AG09309 (cell line): Measurements from ENCODE around the gene B4GALT5.
"Not testable (repeated sequence)": the region's sequence is repeated elsewhere in the genome, so short reads cannot be mapped to it uniquely, and the experiment has no call there.

Experiments used
- DNase-seq: peaks from one replicate; pipeline ENCODE4 v3.0.0-alpha.2; 2010; ENCODE audit warnings: low read depth
- H3K4me3 ChIP-seq: 2 replicates; pipeline ENCODE4 v1.5.1; 2011; ENCODE audit warnings: mild to moderate bottlenecking, low read depth, low read length, moderate library complexity; ENCODE audit not compliant: control insufficient read depth
- CTCF ChIP-seq: IDR thresholded peaks from 2 replicates; pipeline ENCODE4 v1.5.1; 2011; ENCODE audit warnings: mild to moderate bottlenecking, low read depth, low read length, inconsistent platforms; ENCODE audit not compliant: insufficient read depth, control insufficient read depth; ENCODE audit errors: missing control alignments

B4GALT5 gene

GRCh38 chr20:49724408-49725223 is 10.9 kb upstream of the B4GALT5 start:
- peak; percentile 18 for DNase-seq
- H3K4me3 ChIP-seq = no peak overlapping the region

GRCh38 chr20:49723758-49724157 is 10.1 kb upstream of the B4GALT5 start:
- not testable (repeated sequence) for DNase-seq, H3K4me3 ChIP-seq

More at GRCh38 chr20:49724408-49725223, 10.9 kb upstream of the B4GALT5 start:
- TF ChIP-seq CTCF = no peak

GRCh38 chr20:49721326-49721725 is 7.6 kb upstream of the B4GALT5 start:
- DNase-seq, H3K4me3 ChIP-seq: not testable (repeated sequence)

GRCh38 chr20:49715466-49715865 is 1.8 kb upstream of the B4GALT5 start:
- TF ChIP-seq CTCF = no peak
- H3K4me3 ChIP-seq = no peak overlapping the region
- DNase-seq = no peak

- TF ChIP-seq CTCF = no peak
- peak overlapping the region; percentile 84 for H3K4me3 ChIP-seq
- no peak for DNase-seq
These were observed 504 bp downstream of the B4GALT5 start for GRCh38 chr20:49712996-49713752.

GRCh38 chr20:49712646-49712995 is 1.1 kb downstream of the B4GALT5 start:
- H3K4me3 ChIP-seq = peak overlapping the region; percentile 84
- no peak for DNase-seq
- TF ChIP-seq CTCF = no peak

- DNase-seq = no peak
- H3K4me3 ChIP-seq = peak overlapping the region; percentile 84
- no peak for TF ChIP-seq CTCF
These were observed 1.6 kb downstream of the B4GALT5 start for GRCh38 chr20:49712118-49712517.
